Nephron (organoid): Measurements from ENCODE around the gene SCN4B.

Experiments
- H3K27ac Mint-ChIP-seq, 3 experiments: 2 replicates each; pipeline ENCODE4 v1.8.0; 2020; ENCODE audit warnings: mixed read lengths in 3 of 3, mild to moderate bottlenecking in 2 of 3, moderate library complexity in 1 of 3
- H3K27me3 Mint-ChIP-seq: 2 replicates; pipeline ENCODE4 v1.8.0; 2021; ENCODE audit warnings: low read depth, mild to moderate bottlenecking, moderate library complexity, mixed read lengths
- H3K36me3 Mint-ChIP-seq: 2 replicates; pipeline ENCODE4 v1.8.0; 2020; ENCODE audit warnings: low read depth, mixed read lengths
- H3K4me1 Mint-ChIP-seq: 2 replicates; pipeline ENCODE4 v1.8.0; 2020; ENCODE audit warnings: mixed read lengths
- H3K4me3 Mint-ChIP-seq, 3 experiments: 2 replicates each; pipeline ENCODE4 v1.8.0; 2020; ENCODE audit warnings: mild to moderate bottlenecking in 3 of 3, mixed read lengths in 3 of 3, moderate library complexity in 2 of 3
- H3K9me3 Mint-ChIP-seq: 2 replicates; pipeline ENCODE4 v1.8.0; 2020; ENCODE audit warnings: mixed read lengths
- CTCF ChIP-seq, 3 experiments: fragments of 200-600 bp; sonication (generic); IDR thresholded peaks; one replicate each; pipeline ENCODE4 v1.5.0; 2021; ENCODE audit warnings: antibody characterized with exemption in 3 of 3; ENCODE audit not compliant: unreplicated experiment in 3 of 3

The SCN4B gene

DNA sequence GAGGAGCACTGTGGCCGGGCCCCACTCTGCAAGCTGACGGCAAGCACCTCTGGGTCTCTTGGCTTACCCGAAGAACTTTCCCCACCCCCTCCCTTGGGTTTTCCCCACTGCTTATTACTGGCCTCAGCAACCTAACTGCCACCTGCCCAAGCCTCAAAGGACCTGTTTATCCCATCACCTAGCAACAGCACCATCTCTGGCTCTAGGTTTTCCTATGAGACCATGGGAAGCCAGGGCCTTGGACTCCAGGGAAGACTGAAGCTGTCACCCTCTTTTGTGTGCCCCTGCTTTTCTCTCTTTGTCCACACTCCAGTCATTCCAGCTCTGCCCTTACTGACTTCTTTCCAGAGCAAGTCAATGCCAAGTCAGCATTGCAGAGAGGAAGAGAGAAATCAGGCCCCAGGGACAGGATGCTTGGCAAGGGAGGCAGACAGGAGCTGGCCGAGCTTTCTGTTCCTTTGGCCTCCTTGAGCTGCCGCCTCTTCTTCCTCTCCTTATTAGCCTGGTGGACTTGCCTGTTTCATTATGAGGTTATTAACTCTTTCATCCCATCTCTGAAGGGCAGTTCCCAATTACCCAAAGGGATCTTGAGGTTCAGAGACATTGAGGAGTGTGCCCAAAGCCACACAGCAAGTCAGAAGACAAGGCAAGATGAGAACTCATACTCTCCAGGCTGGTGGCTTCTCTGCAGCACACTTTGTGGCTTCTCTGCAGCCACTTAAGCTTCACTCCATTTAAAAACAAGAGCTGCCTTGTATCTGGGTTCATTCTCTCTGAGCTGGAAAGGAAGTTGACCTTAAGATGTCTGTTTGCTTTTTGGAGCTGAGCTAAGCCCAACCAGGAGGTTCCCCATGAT, 65.5 kb downstream of the SCN4B start, which contains the start of gene SMIM35:
Gene SMIM35 (minus strand): TSS at position 51 of the 856 bp plus-strand sequence. CDS start 206 bp downstream, outside the sequence.
- no peak within 1 kb of the TSS for H3K4me3 Mint-ChIP-seq
- H3K27ac Mint-ChIP-seq = no peak within 1 kb of the TSS
- peaks cover 18% of the 10 kb centered on the region for H3K4me1 Mint-ChIP-seq
- H3K27me3 Mint-ChIP-seq = peaks cover 23% of the 10 kb centered on the region
- no peaks in the 10 kb centered on the region for H3K9me3 Mint-ChIP-seq
- no peaks in the 10 kb centered on the region for H3K36me3 Mint-ChIP-seq
- TF ChIP-seq CTCF (IDR thresholded peaks at IDR 0.05; ENCODE audit: unreplicated experiment in 3 of 3) = no peak

GRCh38 chr11:118084656-118085055, 68.0 kb downstream of the SCN4B start:
- Mint-ChIP-seq H3K27ac (peak overlapping the region; percentile 57 to 85 (median 85)), H3K9me3 (no peaks in the 10 kb centered on the region), H3K27me3 (peaks cover 33% of the 10 kb centered on the region), H3K4me3 (no peak overlapping the region), H3K4me1 (peaks cover 18% of the 10 kb centered on the region), H3K36me3 (no peaks in the 10 kb centered on the region)
- no peak for TF ChIP-seq CTCF (IDR thresholded peaks at IDR 0.05; ENCODE audit: unreplicated experiment in 3 of 3)

DNA sequence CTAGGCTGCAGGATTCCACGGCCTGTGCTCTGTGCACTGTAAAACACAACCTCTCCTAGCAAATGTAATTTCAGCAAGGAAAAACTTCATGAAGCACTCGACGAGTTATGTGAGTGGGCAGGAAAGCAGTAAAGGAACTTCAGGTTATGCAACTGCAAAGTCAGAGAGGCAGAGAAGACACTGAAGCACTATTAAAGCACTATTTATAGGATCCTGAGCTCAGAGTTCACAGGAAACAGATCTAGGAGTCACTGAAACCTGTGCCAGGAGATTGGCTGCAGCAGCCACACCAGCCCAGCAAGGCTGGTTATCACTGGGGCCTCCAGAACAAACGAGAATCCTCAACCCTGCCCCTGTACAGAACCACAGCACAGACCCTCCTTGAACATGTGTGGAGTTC, 68.4 kb downstream of the SCN4B start:
- Mint-ChIP-seq H3K27me3 (peaks cover 33% of the 10 kb centered on the region), H3K9me3 (no peaks in the 10 kb centered on the region), H3K4me1 (peaks cover 18% of the 10 kb centered on the region), H3K36me3 (no peaks in the 10 kb centered on the region), H3K4me3 (no peak overlapping the region), H3K27ac (peak overlapping the region; percentile 57 to 85 (median 85))
- TF ChIP-seq CTCF (IDR thresholded peaks at IDR 0.05; ENCODE audit: unreplicated experiment in 3 of 3) = no peak
